ENCODE data around the gene FUNDC2. TPM values are rescaled to one million over a fixed set of nuclear protein-coding genes. Genes with fewer than 3 reads are reported as not detected.

Gene FUNDC2
- total and polyA plus RNA-seq, 2 of the 13 experiments (the other 11 are each of a cell fraction or from before 2014, with no cell fraction given): 65.3 to 109 TPM

DNA sequence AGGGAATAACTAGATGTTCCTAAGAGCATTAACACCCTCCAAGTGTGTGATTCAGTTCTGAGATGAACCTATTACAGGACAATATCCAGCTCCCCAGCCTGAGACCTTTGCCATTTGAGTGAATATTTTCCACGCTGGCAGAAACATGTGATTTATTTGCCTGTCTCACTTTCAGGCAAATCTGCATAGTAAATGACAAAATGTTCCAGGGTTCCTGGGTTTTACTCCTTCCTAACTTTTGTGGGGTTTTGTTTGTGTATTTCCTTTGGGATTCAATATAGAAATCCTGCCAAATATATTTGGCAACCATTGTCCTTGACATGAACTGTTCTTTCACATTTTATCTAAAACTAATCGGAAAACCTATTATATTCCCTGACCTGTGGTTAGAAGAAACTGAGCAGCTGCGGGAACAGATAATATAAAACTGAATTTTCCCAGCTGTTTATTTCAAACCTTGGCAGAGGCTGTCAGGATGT lies 16.6 kb upstream of the FUNDC2 start:
- Histone ChIP-seq H3K4me3 (replicated peaks in 1 of 3; ENCODE audit: insufficient read depth in 1 of 3, low read depth in 2 of 3, low read length in 3 of 3) (no peak overlapping the region), H3K4me1 (ENCODE audit: insufficient read depth, low read length) (peaks cover 13% of the 10 kb centered on the region), H3K27me3 (ENCODE audit: control insufficient read depth in 1 of 2, insufficient read depth in 2 of 2, low read length in 2 of 2) (no peaks in the 10 kb centered on the region), H3K79me2 (ENCODE audit: insufficient read depth, low read length) (no peaks in the 10 kb centered on the region), H3K9me3 (ENCODE audit: low read length) (no peaks in the 10 kb centered on the region), H2AFZ (ENCODE audit: low read length) (no peak overlapping the region), H3K36me3 (replicated peaks in 1 of 2; ENCODE audit: control insufficient read depth in 1 of 2, insufficient read depth in 2 of 2, low read length in 2 of 2) (no peaks in the 10 kb centered on the region), H4K20me1 (ENCODE audit: insufficient read depth, low read length) (no peaks in the 10 kb centered on the region), H3K9ac (ENCODE audit: insufficient read depth, low read depth, low read length) (no peak overlapping the region), H3K27ac (ENCODE audit: extremely low read length, insufficient read depth, low read length) (no peak overlapping the region), H3K4me2 (ENCODE audit: low read depth, low read length) (no peak overlapping the region)
- 51% methylated on average over 3 of the region's 3 CpGs for WGBS (ENCODE audit: low lambda C conversion rate)
- no peak for FAIRE-seq
- ATAC-seq: no peak
- TF ChIP-seq, protein P1, sequence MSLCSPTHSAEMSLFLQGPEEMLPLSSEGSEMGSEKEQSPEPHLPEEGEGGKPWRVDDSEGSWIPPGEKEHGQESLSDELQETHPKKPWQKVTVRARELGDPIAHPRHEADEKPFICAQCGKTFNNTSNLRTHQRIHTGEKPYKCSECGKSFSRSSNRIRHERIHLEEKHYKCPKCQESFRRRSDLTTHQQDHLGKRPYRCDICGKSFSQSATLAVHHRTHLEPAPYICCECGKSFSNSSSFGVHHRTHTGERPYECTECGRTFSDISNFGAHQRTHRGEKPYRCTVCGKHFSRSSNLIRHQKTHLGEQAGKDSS (CRISPR knock-in tag; IDR thresholded peaks at IDR 0.05; ENCODE audit: borderline replicate concordance, low read depth): no peak
- TF ChIP-seq, protein P2, sequence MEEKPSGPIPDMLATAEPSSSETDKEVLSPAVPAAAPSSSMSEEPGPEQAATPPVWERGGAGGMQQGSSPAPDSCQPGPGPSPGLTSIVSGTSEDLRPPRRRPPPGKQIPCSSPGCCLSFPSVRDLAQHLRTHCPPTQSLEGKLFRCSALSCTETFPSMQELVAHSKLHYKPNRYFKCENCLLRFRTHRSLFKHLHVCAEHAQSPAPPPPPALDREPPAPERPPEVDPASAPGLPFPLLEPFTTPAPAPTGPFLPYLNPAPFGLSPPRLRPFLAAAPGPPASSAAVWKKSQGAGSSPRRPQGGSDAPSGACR (CRISPR knock-in tag; IDR thresholded peaks at IDR 0.05): no peak
- TF ChIP-seq, protein P3, sequence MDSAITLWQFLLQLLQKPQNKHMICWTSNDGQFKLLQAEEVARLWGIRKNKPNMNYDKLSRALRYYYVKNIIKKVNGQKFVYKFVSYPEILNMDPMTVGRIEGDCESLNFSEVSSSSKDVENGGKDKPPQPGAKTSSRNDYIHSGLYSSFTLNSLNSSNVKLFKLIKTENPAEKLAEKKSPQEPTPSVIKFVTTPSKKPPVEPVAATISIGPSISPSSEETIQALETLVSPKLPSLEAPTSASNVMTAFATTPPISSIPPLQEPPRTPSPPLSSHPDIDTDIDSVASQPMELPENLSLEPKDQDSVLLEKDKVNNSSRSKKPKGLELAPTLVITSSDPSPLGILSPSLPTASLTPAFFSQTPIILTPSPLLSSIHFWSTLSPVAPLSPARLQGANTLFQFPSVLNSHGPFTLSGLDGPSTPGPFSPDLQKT (CRISPR knock-in tag; IDR thresholded peaks at IDR 0.05; ENCODE audit: borderline replicate concordance): no peak
- no peak for TF ChIP-seq ZNF460 (CRISPR knock-in tag; IDR thresholded peaks at IDR 0.05; ENCODE audit: borderline replicate concordance)
- no peak for TF ChIP-seq ZMYM4 (CRISPR knock-in tag; IDR thresholded peaks at IDR 0.05)
- no peak for TF ChIP-seq ZSCAN30 (CRISPR knock-in tag; IDR thresholded peaks at IDR 0.05)
- TF ChIP-seq, protein P4, sequence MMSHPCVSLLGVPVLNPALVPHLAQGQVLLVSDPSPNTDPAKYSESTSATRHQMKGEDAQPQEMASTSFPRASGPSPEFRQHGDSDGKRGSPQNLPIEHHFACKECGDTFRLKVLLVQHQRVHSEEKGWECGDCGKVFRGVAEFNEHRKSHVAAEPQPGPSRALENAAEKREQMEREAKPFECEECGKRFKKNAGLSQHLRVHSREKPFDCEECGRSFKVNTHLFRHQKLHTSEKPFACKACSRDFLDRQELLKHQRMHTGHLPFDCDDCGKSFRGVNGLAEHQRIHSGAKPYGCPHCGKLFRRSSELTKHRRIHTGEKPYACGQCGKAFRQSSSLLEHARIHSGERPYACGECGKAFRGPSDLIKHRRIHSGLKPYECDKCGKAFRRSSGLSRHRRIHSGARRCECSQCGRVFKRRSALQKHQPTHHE (CRISPR knock-in tag; IDR thresholded peaks at IDR 0.05; ENCODE audit: borderline replicate concordance): no peak
- TF ChIP-seq, protein P5, sequence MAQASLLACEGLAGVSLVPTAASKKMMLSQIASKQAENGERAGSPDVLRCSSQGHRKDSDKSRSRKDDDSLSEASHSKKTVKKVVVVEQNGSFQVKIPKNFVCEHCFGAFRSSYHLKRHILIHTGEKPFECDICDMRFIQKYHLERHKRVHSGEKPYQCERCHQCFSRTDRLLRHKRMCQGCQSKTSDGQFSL (CRISPR knock-in tag; IDR thresholded peaks at IDR 0.05): no peak
- TF ChIP-seq HOXA3 (CRISPR knock-in tag; IDR thresholded peaks at IDR 0.05): no peak
- no peak for TF ChIP-seq CREB1 (IDR thresholded peaks at IDR 0.05)
- TF ChIP-seq CREB1 (CRISPR knock-in tag; IDR thresholded peaks at IDR 0.05): no peak
- no peak for TF ChIP-seq HOXA7 (CRISPR knock-in tag; IDR thresholded peaks at IDR 0.05)
- TF ChIP-seq BHLHE40 (IDR thresholded peaks at IDR 0.05; ENCODE audit: low read length): no peak
- CTCF ChIA-PET (ENCODE audit: low intra/inter-chr PET ratio, low total read pairs): no interaction called here
- POLR2A ChIA-PET: no interaction called here
- DNase-seq (ENCODE audit: low spot score): no peak
- in situ Hi-C loops (cut with HindIII; ENCODE audit: extremely low pct_ligation_motif_present, low pct_unique_long_range_greater_than_20kb) (no loop called here), intact Hi-C loops (cut with micrococcal nuclease; ENCODE audit: unreplicated experiment) (no loop called here)
- BruUV-seq (replicated peaks): no TSS peak

All from HepG2 (cell line).